HUES48 (cell line): ENCODE data around the gene ONECUT2.

ENCODE experiments used
- H3K27ac ChIP-seq: one replicate; pipeline ENCODE4 v1.7.0; 2013; ENCODE audit warnings: low read depth, low read length, inconsistent platforms
- H3K27me3 ChIP-seq: 2 replicates; pipeline ENCODE4 v1.6.1; 2013; ENCODE audit warnings: mild to moderate bottlenecking, low read length; ENCODE audit not compliant: control insufficient read depth, insufficient read depth
- H3K36me3 ChIP-seq: 2 replicates; pipeline ENCODE4 v1.6.1; 2013; ENCODE audit warnings: low read length; ENCODE audit not compliant: control insufficient read depth, insufficient read depth
- H3K4me1 ChIP-seq: 2 replicates; pipeline ENCODE4 v1.6.1; 2013; ENCODE audit warnings: mild to moderate bottlenecking, low read length; ENCODE audit not compliant: control insufficient read depth, insufficient read depth
- H3K4me3 ChIP-seq: 2 replicates; pipeline ENCODE4 v1.5.1; 2013; ENCODE audit warnings: mild to moderate bottlenecking, low read depth, low read length
- H3K9ac ChIP-seq: 2 replicates; pipeline ENCODE4 v1.6.1; 2013; ENCODE audit warnings: mild to moderate bottlenecking, low read depth, low read length, moderate library complexity
- H3K9me3 ChIP-seq: 2 replicates; pipeline ENCODE4 v1.6.1; 2013; ENCODE audit warnings: low read length; ENCODE audit not compliant: control insufficient read depth, insufficient read depth

ONECUT2 gene

DNA sequence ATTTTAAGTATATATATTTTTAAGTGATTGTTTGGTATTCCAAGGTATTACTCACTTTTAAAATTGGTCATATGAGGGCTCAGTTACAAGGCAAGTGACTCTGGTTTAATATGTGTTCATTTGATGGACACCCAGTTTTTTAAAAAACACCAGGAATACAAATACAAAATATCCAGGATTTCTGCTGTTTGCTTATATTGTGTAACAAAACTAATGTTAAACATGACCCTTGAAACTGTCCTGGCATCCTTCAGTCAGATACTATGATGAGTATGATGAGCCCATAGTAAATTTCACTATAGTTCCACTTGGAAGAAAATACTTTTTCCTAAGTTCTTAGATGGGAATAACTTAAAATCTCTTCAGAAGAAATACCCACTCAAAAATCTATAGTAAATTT is 11.4 kb upstream of the ONECUT2 start:
- H3K4me1 ChIP-seq = peaks cover 7% of the 10 kb centered on the region
- H3K4me3 ChIP-seq = no peak overlapping the region
- H3K9me3 ChIP-seq = no peaks in the 10 kb centered on the region
- no peak overlapping the region for H3K27ac ChIP-seq
- H3K27me3 ChIP-seq = peaks cover 47% of the 10 kb centered on the region
- H3K9ac ChIP-seq = no peak overlapping the region
- no peaks in the 10 kb centered on the region for H3K36me3 ChIP-seq

DNA sequence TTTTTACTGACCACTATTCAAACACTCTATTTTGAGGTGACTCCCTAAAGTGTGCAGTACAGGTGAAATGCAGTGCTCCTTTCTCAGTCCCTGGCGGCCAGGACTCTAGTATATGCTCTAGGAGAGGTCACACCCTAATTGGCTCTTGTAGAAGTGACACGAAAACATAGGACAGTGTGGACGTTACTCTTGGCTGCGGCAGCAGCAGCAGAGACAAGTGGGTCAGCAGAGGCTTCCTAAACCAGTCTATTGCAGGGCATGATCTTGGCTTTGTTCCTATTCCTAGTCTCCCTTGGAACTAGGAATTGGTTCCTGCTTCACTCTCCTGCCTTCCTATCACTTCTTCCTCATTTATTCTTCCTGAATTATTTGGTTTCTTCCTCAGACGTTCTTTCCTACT is 10.1 kb upstream of the ONECUT2 start:
- Histone ChIP-seq H3K9ac (no peak overlapping the region), H3K27ac (no peak overlapping the region), H3K27me3 (peaks cover 59% of the 10 kb centered on the region), H3K4me1 (peaks cover 17% of the 10 kb centered on the region), H3K4me3 (no peak overlapping the region), H3K36me3 (no peaks in the 10 kb centered on the region), H3K9me3 (no peaks in the 10 kb centered on the region)

DNA sequence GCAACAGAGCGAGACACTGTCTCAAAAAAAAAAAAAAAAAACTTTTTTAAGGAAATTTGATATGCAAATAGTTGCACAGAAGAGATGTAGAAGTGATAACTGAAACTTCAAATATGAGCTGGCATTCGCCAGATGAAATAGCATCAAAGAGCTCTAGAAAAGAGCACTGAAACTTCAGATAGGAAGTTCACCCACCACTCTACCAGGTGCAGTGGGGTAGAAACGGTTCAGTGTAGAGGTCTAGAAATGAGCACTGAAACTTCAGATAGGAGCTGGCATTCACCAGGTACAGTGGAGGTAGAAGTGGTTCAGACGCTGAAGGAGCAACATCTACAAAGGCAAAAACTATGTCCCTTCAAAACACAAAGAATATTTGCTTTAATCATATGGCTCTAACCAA is 9.0 kb upstream of the ONECUT2 start:
- Histone ChIP-seq H3K9me3 (no peaks in the 10 kb centered on the region), H3K4me3 (no peak overlapping the region), H3K27me3 (peaks cover 70% of the 10 kb centered on the region), H3K9ac (no peak overlapping the region), H3K27ac (no peak overlapping the region), H3K36me3 (no peaks in the 10 kb centered on the region), H3K4me1 (peaks cover 28% of the 10 kb centered on the region)

DNA sequence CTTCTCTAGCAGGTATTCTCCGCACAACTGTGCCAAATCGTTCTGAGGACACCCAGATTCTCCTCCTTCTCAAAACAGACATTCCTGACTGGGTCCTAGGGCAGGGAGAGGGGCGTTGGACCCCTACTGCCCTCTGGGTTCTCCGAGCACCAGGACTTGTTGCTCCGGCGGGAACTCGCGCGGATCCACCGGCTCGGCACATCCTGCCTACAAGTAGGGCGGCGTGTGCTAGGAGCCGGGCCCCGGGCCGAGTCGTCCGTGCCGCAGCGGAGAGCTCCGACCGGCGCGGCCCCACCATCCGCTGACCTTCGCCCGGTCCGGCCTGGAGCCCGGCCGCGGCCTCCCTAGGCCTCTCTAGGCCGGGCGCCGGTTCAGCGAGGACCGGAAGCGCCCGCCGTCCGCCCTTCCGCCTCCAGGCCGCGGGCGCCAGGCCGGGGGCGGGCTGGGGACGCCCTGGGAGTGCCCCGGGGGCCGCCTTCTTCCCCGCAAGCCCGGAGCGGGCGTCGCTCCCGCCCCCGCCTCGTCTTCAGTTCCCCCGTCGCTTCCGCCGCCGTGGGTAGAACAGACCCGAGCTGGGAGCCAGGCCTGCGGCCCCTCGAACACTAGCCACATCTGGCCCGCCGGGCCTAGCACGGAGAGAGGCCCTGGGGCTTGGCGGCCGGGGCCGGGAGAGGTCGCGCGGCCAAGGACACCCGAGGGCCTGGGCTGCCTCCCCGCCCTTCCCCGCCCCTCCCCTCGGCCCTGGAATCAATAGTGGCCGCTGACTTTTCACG is 7.6 kb upstream of the ONECUT2 start:
- Histone ChIP-seq H3K36me3 (no peaks in the 10 kb centered on the region), H3K27me3 (peaks cover 79% of the 10 kb centered on the region), H3K27ac (no peak overlapping the region), H3K9me3 (no peaks in the 10 kb centered on the region), H3K4me3 (peak overlapping the region; percentile 64), H3K4me1 (peaks cover 41% of the 10 kb centered on the region), H3K9ac (peak overlapping the region; percentile 71)

DNA sequence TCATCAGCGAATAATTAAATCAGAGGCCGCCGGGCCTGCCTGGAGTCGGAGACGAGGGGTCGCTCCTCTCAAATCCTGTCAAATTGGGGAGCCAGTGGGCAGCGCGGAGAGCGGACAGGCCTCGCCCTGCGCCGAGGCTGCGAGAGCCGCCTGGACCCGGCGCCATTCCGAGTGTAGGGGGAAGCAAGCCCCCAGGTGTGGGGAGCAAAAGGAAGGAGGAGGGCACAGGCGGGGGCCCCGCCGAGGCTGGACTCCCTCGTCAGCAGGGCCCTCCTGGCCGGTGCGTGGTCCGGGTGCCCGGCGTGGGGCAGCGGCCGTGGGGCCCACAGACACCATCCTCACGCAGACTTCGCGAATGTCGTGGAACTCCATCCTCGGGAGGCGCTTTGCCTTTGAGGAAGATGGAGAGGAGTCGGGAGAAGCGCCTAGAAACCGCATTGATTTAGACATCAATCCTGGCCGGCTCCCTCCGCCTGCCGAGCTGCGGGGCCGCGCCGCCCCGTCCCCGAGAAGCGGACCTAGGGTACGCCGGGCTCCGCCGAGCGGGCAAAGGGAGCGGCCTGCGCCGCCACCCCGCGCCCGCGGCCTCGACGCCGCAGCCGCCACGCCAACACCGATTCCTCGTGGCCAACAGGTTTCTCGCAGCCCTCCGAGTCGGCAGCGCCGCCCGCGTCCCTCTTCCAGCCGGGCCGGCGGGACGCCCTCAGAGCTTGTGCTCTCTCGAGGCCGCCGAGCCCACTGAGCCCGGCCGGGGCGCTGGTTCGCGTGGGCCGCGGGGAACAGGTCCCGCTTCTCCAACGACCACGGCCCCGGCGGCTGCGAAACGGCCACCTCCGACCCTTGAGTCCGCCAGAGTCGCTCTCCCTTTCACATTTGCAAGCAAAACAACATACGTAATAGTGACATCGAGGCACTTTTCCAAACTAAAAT is 6.7 kb upstream of the ONECUT2 start:
- Histone ChIP-seq H3K4me1 (peaks cover 50% of the 10 kb centered on the region), H3K9me3 (no peaks in the 10 kb centered on the region), H3K9ac (no peak overlapping the region), H3K27me3 (peaks cover 87% of the 10 kb centered on the region), H3K27ac (no peak overlapping the region), H3K36me3 (no peaks in the 10 kb centered on the region), H3K4me3 (peak overlapping the region; percentile 64)

DNA sequence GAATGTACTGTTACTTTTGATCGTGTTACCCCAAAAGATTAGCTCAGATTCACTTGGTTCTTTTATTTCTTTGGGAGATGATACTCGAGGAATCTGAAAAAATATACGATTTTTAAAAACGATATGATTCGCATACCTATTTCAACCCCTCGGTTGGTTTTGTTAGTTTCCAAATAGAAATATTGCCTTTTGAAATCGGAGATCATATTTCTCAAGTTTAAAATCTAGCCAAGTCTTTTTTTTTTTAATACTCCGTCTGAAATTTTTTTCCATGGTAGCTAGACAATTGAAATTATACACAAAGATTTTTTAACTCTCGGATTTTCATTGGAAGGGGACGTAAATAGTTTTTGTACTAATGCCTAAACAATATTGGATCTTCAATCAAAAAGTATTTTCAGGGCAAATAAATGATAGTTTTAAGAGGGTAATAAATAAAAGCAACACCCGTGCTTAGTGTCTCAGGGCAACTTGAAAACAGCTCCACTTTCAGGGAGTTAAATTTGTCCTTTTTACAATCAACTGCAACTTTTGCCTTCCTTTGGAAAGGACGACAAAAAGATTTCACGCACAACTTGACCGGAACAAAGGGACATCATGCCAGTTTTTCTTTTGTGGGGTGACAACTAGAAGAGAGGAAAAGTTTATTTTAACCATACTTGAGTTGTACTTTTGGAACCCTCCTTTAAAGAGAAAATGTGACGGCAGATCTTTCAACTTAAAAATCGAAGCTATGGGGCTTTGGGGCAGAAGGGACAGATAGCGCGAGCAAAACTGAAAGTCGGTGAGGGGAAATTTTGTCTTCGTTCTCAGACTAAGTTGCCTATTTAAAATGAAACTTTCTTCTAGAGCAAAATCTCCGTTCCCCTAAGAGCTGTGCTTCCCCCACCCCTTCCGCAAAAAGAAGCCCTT is 5.8 kb upstream of the ONECUT2 start:
- H3K9ac ChIP-seq = no peak overlapping the region
- H3K27me3 ChIP-seq = peaks cover 96% of the 10 kb centered on the region
- no peak overlapping the region for H3K27ac ChIP-seq
- H3K4me1 ChIP-seq = peaks cover 59% of the 10 kb centered on the region
- no peaks in the 10 kb centered on the region for H3K36me3 ChIP-seq
- peak overlapping the region; percentile 64 for H3K4me3 ChIP-seq
- no peaks in the 10 kb centered on the region for H3K9me3 ChIP-seq

DNA sequence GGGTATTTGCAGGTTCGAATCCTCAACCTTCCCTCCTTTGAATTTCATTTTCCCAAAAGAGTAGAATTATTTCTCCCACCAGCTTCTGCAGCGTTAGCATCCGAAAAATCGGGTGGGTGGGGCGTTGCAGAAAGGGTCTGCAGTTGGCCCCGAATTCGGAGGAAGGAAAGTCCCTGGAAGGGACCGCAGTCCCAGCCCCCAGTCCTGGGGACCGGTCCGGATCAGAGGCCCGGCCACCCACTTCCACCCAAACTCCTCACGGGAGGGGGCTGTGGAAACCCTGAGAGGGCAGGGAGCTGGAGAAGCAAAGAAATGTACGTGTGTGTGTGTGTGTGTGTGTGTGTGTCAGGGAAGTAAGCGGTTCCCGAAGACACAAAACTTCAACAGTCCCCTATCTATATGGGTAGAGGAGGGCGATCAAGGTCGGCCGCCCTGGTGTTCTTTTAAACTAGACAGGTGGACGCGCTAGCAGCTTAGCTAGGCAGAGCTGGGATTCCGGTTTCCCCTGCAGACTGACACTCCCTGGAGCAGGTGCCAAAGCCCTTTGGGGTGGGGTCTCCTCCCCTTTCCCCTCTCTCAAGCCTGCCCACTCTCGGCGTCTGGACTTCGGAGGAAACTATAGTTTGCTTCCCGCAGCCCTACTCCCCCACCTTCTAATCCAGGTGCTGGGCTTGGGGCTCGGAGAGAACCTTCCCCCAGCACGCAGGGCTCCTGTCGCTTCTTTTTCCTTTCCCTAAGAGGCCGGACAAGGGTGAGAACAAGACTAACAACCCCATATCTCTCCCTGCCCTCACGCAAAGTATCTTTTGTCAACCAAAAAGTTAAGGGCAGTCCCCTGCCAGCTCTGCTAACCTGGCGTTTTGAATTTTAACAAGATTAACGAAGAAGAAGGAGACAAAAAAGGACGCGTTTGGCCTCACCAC is 4.8 kb upstream of the ONECUT2 start:
- Histone ChIP-seq H3K4me1 (peaks cover 61% of the 10 kb centered on the region), H3K36me3 (no peaks in the 10 kb centered on the region), H3K9ac (no peak overlapping the region), H3K27me3 (peaks cover 95% of the 10 kb centered on the region), H3K4me3 (peak overlapping the region; percentile 45), H3K27ac (peak overlapping the region; percentile 14), H3K9me3 (no peaks in the 10 kb centered on the region)

DNA sequence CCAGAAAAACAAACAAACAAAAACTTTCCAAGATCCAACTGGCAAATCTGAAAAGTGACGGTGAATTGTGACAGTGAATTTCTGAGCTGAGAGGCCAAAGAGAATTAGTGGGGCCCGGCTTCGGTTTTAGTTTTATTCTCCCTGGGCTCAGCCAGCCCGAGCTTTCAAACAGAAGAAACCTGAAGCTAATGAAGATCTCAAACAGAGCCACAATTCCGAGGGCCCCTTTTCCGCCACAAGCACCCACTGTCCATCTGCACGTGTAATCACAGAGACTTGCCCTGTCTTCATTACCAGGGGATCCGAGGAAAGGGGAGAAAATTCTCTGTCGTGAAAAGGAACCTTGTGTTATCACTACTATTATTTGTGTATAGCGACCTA is 4.2 kb upstream of the ONECUT2 start:
- Histone ChIP-seq H3K9ac (no peak overlapping the region), H3K27ac (peak overlapping the region; percentile 14), H3K4me1 (peaks cover 63% of the 10 kb centered on the region), H3K27me3 (peaks cover 93% of the 10 kb centered on the region), H3K4me3 (peak overlapping the region; percentile 45; the same call in 1 of the 2 replicates), H3K36me3 (no peaks in the 10 kb centered on the region), H3K9me3 (no peaks in the 10 kb centered on the region)

DNA sequence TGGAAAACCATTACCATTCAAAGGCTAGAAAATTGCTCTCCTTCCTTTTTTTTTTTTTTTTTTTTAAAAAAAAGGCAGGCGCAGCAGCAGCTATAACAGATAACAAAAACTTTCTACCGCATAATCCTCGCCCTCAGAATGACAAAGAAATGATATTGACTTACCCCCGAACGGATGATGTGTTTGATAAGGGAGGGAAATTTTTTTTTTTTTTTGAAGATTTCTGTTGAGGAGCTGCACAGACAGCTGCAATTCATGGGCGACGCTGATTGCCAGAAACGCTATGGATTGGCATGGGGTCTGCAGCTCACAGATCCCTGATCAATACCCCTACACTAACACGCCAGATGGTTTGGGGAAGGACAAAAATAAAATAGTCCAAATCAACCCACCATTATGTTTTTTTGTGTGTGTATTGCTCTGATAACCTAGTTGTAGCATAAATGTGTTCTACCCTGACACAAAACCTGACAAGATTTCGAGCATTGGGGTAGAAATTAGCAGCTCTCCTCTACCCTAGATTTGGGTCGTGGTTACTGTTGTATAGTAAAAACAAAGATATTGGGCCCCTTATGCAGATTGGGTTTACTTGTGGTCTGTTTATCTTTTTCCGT is 3.6 kb upstream of the ONECUT2 start:
- no peak overlapping the region for H3K9ac ChIP-seq
- H3K27me3 ChIP-seq = peaks cover 93% of the 10 kb centered on the region
- no peak overlapping the region for H3K27ac ChIP-seq
- no peaks in the 10 kb centered on the region for H3K36me3 ChIP-seq
- 0 out of 2 replicates have a peak overlapping the region, but pooled peaks have one; percentile 11 for H3K4me3 ChIP-seq
- H3K4me1 ChIP-seq = peaks cover 69% of the 10 kb centered on the region
- no peaks in the 10 kb centered on the region for H3K9me3 ChIP-seq
